NCI-H146 (cell line): ENCODE data around the gene CCDC154.

Experiments used
- DNase-seq: peaks from one replicate; lab custom pipeline; 2025; lab: John Stamatoyannopoulos, UW

CCDC154 gene

DNA sequence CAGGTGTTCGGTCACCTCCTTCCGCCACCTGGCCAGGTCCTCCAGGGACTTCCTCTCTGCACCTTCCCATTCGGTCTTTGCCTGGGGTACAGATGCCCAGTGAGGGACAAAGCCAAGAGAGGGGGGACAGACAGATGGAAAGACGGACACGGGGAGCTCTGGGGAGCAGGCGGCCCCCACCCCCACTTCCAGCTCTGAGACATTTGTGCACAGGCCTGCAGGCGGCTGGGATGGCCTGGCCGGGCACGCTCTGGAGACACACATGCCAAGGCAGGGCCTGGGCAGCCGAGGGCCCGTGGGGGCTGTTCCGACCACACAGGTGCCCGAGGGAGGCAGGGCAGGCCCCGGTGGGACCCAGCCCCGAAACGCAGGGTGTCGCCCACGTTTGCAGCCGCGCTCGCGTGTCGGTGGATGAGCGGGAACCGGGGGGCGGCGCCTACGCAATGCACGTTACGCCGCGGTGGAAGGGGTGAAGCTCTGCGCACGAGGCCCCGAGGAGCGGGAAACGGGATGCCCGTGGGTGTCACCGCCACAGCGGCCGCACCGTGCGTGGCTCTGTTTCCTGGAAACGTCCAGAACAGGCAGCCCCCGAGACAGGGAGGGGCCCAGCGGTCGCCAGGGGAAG is 7.5 kb downstream of the CCDC154 start:
- DNase-seq = no peak

DNA sequence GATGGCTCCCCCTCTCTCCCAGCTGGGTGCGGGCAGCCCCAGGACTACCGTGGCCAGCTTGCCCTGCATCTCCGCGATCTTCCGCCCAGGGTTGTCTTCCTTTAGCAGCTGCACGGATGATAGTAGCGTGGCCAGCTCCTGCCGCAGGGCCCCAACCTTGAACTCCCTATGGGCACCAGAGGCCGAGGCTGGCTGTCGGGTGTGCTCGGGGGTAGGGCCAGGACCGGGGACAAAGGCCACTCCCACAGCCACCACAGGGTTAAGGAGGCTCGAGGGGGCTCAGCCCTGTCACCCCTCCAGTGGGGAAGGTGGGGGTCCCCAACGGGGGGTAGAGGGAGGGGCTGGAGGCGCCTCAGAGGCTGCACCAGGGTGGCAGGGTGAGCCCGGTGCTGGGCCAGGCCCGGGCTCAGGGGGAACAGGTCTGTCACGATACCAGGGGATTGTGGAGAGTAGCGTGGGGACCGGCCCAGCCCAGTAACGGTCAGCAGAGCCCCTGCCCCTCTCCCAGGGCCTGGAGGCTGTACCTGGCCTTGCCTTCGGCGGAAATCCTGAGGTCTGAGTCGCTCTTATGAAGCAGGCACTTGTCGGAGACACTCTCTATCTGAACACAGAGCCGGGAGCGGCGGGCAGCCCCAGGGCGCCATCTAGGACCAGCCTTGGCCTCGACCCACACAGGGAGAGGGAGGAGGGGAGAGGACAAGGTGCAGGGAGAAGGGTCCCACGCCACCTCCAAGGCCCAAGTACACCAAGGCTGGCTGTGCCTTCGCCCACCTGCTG is 8.2 kb downstream of the CCDC154 start:
- DNase-seq = no peak

DNA sequence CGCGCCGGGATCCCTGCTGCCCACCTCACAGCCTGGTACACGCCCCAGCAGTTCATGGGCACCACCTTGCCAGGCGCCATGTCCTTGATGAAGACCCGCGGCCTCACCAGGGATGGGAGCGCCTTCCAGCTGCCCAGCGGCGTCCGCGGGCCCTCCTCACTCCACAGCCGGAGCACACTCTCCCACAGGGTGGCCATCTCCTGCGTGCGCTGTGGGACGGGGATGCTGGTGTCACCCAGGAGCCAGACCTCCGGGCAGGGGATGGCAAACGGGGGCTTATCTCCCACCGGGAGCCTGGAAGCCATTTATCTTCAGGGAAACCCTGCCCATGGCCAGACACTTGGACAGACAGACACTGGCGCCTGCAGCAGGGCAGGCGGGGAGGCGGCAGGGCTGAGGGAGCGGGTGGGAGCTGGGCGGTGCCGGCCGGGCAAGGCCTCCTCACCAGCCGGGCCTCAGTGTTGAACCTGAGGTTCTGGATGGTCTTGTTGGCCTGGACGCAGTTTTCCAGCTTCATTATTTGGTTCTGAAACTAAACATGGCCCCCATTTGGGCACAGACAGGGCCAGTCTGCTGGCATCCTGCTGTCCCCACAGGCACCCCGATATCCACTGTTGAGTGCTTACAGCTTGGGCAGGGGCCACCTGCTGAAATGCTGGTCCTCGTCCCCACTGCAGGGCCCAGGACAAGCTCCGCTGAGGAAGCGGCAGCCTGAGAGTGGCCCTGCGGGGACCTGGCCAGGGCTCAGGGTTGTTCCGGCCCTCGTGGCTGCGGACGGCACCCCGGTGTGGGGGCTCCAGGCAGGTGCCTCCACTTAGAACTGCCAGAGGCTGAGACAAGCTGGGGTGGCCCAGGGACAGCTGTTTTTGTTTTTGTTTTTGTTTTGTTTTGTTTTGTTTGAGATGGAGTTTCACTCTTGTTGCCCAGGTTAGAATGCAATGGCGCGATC is 9.4 kb downstream of the CCDC154 start:
- no peak for DNase-seq

DNA sequence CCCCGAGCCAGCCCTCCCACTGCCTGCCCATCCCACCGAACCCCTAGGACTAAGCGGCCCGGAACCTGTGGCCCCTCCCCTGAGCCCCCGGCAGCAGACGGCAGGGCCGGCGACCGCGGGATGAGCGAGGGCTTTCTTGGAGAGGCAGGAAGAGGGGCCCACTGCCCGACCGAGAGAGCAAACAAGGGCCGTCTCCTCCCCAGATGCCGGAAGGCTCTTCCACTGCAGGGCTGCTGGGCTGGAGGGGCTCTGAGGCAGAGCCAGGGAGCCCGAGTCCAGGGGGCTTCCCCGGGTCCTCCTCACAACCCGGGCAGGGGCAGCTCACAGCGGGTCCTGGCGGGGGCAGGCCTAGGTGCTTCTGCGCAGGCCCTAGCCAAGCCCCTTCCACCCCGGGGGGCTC is 10.6 kb downstream of the CCDC154 start:
- DNase-seq = no peak

DNA sequence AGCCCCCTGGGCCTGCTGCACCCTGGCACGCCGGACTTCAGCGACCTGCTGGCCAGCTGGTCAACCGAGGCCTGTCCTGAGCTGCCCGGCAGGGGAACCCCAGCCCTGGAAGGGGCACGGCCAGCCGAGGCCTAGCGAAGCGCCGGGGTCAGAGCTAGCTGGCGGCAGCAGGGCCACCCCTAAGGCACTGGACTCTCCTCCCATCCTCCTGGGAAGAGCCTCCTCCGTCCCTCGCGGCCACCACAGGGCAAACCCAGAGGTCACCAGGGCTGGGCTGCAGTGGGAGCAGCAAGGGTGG is 11.1 kb downstream of the CCDC154 start:
- DNase-seq = no peak

DNA sequence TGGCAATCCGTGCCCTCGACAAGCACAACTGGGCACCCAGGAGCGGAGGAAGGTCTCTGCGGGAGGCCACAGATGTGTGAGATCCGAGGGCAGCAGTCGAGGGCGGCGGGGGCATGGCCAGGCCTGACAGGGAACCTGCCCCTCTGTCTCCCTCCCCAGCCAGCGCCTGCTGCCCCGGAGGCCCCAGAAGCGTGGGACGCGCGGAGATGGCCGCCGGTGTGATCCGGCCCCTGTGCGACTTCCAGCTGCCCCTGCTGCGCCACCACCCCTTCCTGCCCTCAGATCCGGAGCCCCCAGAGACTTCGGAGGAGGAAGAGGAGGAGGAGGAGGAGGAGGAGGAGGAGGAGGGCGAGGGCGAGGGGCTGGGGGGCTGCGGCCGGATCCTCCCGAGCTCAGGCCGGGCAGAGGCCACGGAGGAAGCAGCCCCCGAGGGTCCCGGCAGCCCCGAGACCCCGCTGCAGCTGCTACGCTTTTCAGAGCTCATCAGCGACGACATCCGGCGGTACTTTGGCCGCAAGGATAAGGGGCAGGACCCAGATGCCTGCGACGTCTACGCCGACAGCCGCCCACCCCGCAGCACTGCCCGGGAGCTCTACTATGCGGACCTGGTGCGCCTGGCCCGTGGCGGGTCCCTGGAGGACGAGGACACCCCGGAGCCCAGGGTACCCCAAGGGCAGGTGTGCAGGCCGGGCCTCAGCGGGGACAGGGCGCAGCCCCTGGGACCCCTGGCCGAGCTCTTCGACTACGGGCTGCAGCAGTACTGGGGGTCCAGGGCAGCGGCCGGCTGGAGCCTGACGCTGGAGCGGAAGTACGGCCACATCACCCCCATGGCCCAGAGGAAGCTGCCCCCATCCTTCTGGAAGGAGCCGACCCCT is 11.7 kb downstream of the CCDC154 start:
- DNase-seq = no peak

DNA sequence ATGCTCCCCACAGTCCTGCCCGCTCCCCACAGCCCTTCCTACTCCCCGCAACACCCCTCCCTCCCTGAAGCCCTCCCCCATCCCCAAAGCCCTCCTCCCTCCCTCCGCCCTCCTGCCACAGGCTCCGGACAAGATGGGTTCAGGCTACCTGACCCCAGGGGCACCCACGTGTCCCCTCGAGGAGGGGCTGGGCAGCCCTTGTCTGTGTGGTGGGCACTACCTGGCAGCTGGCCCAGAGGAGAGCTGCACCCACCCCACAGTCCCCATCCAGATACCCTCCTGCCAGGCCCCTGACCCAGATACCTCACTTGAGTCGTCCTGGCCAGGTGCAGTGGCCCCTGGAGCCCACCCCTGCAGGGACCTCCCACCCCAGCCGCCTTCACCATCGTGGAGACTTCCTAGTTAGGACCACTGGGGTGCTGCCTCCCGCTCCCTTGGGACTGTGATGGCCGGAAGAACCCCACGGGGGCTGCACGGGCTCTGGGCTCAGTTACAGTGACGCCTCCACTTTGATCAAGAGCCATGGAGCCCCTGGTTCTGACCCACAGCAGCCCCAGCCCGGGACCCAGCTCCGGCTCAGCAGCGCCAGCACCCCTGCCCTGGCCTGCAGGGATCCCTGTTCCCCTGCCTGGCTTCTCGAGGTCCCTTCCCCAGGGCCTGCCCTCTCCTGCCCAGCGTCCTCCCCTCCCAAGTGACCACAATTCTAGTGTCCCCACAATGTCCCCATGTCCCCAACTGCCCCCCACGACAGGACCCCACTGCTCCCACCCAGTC is 12.7 kb downstream of the CCDC154 start:
- no peak for DNase-seq

DNA sequence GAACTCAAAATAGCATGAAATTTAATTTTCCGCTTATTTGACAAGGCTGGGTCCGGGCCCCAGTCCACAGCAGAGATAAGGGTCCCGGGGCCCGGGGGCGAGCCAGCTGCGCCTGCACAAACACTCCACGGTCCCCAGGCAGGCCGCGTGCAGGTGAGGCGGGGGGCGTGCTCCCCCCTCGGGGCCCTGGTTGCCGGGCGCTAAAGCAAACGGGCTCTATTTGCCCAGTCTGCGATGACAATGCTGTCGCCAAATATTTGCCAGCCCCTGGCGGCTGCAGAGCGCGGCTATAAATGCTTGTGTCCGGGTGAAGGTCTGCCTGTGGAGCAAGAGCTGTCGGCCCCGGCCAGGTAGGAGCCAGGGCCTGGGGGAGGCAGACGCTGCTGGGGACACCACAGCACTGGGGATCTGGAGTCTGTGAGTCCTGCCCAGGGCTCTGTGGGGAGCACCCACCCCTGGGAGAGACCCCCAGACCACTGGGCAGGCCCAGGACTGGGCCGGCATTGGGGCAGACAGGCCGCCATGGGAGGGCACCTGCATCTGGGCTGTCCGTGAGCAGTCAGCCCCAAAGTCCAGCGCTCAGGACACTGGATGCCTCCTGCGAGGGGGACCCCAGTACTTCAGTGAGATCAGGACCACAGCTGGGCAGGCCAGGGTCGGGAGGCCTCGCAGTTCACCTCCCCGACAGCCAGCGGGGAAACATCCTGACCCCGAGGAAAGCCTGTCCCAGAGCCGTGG is 13.4 kb downstream of the CCDC154 start, which contains the start of gene PERCC1:
PERCC1 (plus strand) TSS at position 320 of the 738 bp plus-strand sequence. CDS start 1,516 bp downstream, outside the sequence.
- DNase-seq = peak; percentile 98

DNA sequence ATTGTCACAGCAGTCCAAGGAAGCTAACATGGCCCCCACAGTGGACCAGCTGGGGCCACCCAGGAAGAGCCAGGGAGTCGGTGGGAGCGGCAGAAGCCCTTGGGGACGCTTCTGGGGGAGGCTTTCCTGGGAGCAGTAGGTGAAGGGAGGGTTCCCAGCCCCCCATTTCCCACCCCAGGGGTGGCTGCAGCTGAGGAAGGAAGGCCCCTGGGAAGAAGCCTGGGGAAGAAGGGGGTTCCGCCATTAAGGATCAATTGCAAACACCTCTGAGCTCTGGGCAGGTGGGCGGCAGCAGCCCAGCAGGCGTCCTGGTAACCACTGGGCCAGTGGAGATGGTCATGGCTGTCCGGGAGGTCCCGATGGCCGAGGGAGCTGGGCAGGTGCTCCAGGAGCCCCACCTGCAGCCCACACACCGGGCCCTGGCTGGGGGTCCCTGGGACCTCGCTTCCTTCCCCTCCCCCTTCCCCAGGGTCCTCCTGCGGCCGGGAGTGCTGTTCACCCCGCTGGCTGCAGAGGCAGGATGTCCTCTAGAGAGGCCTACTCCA is 14.1 kb downstream of the CCDC154 start:
- peak; percentile 92 for DNase-seq

DNA sequence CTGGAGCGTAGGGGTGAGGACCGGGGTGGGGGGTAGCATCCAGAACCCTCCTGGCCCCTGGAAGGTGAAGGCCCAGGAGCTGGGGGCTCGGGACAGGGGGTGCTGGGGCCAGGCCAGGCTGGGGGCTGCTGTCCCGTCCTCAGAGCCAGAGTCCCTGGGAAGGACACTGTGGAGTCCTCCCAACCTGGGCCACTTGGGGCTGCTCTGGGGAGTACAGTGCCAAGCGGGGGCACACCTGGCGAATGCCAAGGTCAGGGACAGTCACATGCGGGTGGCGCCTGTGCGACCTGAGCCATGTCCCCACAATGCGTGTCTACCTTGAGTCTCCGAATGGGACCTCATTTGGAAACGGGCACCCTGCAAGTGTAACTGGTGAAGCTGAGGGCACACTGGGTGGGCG is 14.7 kb downstream of the CCDC154 start:
- DNase-seq = no peak

DNA sequence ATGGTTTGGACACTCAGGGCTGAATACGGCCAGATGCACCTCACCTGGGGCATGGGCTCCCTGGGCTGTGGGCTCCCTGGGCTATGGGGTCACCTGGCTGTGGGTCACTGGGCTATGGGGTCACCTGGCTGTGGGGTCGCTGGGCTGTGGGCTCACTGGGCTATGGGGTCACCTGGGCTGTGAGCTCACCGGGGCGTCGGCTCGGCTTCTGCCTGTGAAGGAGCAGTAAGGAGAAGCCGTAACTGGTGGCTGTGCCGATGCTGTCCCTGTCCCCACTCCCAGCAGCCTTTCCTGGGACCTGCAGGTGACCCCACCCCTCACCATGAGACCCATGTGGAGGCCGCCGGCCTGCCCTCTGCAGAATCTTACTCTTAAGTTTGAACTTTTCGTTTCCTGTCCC is 15.3 kb downstream of the CCDC154 start:
- no peak for DNase-seq

DNA sequence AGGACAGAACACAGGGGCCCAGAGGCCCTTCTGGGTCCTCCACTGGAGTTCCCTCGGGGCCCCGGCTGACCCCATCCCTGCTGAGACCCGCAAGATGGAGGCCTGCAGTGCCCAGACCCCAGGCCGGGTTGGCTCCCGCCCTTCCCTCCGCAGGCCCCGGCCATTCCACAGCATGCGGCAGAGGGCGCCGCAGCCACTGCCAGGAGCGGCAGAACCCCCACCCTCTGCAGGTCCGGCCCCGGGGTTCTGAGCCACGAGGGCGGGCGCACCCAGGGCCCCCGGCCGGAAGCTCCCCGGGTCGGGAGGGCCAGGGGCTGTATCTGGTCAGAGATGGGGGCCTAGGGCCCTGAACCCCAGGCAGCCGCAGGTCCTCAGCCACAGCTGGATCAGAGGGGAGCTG is 15.8 kb downstream of the CCDC154 start:
- DNase-seq = no peak

DNA sequence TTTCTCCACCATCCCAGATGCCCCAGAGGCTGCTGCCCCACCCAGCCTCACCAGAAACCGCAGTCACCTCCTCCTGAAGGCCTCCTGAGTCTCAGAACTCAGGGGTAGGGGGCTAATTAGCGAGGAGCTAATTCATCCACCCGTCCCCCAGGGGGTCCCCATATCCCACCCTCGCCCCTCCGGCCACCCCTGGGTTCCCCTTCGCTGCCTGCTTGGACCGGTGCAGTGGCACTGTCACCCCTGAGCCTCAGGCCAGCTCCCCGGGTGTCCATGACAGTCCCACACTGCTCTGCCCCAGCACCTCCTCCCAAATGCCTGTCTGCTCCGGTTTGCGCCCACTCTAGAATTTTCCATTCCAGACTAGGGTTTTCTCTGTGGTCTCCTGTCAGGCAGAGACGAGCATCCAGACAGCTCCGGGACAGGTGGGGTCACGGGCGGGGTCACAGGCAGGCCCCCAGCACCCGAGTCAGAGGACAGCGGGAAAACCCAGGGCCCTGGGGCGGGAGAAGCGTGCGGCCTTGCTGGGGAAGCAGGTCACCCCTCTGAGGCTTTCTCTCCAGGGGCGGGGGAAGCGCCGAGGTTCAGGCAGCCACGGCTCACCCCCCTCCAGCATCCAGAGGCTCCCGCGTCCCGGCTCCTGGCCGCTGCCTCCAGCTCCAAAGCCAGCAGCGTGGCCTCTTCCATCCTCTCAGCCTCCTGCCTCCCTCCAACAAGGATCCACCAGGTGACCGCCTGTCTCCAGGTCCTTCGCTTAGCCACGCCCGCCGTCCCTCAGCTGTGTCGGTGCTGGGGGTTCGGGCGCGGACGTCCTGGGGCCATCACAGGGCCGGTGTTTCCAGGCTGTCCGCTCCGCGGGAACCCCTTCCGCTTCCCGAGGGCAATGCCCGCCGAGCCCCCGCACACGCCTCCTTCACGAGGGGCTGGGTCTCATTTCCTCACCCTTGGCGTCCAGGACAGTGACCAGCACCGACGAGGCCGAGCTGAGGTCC is 16.6 kb downstream of the CCDC154 start:
- no peak for DNase-seq

DNA sequence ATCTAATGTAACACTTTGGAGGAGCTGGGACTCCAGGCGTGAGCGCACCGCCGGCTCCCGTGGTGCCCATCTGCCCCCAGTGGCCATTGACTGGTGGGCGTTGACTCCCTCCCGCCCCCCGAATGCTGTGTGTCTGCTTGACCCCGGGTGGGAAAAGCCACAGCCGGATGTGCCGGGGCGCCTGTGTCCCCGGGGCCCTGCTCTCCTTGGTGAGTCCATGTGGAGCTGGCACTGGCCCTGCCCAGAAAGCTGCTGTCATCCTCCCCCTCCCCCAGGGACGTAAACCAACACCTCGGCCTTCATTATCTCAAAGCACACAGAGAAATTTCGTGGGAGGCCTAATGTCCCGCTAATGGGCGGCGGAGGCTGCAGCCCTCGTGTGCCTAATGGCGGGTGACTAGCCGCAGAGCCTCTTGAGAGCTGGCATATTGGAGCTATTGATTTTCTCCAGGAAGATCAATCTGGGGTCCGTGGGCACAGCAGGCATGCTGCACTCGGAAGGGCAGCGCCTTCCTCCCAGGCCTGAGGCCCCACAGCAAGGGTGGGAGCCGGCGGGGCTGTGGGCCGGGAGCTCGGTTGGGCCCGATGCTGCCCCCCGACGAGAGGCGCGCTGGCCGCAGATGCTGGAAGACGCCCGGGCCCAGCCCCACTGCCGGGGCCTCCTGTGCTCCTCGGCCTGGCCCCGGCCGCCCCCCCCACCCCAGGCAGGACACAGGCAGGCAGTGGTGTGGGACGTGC is 17.5 kb downstream of the CCDC154 start:
- peak; percentile 31 for DNase-seq

DNA sequence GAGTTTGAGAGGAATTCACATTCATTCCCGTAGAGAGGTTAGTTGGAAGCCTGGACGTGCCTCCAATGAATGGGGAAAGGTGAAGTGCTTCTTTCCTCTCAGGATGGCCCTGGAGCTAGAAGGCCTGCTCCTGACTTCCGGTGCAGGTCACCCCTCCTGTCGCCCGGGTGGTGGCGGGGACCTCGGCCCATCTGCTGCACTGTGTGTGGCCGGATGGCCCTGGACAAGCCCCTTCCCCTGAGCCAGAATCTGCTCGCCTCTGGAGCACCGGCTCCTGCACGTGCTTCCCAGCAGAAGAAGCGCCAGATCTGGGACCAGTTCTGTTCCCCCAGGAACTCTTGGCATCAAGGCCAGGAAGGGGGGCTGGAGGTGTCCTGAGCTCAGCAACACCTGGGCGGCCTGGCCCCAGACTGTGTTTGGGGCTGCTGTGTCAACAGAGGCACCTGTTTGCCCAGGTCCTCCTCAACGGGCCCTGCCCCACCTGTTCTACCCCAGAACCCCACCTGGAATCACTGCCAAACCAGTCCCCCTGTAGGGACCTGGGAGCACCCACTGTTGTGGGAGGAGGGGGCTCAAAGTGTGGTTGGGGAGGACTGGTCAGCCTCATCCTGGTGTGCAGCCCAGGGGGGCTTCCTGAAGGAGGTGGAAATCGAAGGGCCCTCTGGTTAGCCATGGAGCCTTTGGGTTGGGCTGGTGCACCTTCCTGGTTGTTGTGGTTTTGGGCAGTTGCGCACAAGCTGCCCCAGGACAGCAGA is 18.6 kb downstream of the CCDC154 start:
- no peak for DNase-seq

DNA sequence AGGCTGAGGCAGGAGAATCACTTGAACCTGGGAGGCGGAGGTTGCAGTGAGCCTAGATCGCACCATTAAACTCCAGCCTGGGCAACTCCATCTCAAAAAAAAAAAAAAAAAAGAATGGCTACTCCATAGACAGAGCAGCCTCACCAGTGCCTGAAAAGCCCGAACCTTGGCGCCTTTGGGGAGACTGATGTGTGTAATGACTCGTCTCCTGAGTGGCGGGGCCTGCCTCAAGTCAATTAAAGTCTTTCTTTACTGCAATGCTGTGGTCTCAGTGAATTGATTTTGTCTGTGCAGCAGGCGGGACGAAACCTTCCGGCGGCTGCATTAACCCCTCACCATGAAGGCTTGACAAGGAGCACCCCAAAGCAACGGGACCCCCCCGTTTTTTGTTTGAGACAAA is 20.3 kb downstream of the CCDC154 start:
- DNase-seq = no peak

DNA sequence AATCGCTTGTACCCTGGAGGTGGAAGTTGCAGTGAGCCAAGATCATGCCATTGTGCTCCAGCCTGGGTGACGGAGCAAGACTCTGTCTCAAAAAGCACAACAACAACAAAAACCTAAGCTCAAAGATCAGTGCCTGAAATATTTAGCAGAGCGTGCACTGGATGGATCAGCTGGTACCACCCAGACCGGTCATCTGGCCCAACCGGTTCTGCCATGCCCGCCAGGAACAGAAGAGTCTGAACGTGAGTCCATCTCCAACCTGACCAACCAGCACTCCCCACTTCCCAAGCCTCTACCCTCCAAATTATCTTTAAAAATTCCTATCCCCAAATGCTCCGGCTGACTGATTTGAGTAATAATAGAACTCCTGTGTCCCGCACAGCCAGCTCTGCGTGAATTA is 22.3 kb downstream of the CCDC154 start:
- DNase-seq = no peak
